Activated CD4-positive, alpha-beta T cell treated with anti-CD3 and anti-CD28 coated beads for 36 hours (primary cell): ENCODE results near the gene GPR137B. TPM values are rescaled to one million over a fixed set of nuclear protein-coding genes. Genes with fewer than 3 reads are reported as not detected.

Experiments
- ATAC-seq: fragments of 200-7000 bp; cut with Tn5 transposase; one replicate; pipeline ENCODE4 v1.10.0; 2021; ENCODE audit warnings: mild to moderate bottlenecking, moderate library complexity
- CTCF ChIA-PET: fragments of 350-600 bp; sonication (Branson Sonifier 250); formaldehyde crosslinking; loops from one replicate; lab custom pipeline; 2021; ENCODE audit warnings: antibody characterized with exemption; lab: Charles Lee
- POLR2A ChIA-PET: fragments of 350-600 bp; sonication (Branson Sonifier 250); formaldehyde crosslinking; loops from one replicate; lab custom pipeline; 2021; ENCODE audit warnings: antibody characterized with exemption, inconsistent platforms; lab: Charles Lee
- DNase-seq: peaks from one replicate; pipeline ENCODE4 v3.0.0-alpha.2; 2020
- H3K27ac Mint-ChIP-seq: one replicate; pipeline ENCODE4 v1.8.0; 2021; ENCODE audit warnings: mixed read lengths
- H3K27me3 Mint-ChIP-seq: one replicate; pipeline ENCODE4 v1.8.0; 2021; ENCODE audit warnings: mixed read lengths
- H3K36me3 Mint-ChIP-seq: one replicate; pipeline ENCODE4 v1.8.0; 2021; ENCODE audit warnings: low read depth, mixed read lengths
- H3K4me1 Mint-ChIP-seq: one replicate; pipeline ENCODE4 v1.8.0; 2021; ENCODE audit warnings: mixed read lengths
- H3K4me3 Mint-ChIP-seq: one replicate; pipeline ENCODE4 v1.8.0; 2021; ENCODE audit warnings: mild to moderate bottlenecking, moderate library complexity, mixed read lengths
- H3K9me3 Mint-ChIP-seq: one replicate; pipeline ENCODE4 v1.8.0; 2021; ENCODE audit warnings: low read depth, mixed read lengths
- intact Hi-C, 2 experiments: fragments of 100-400 bp; cut with DNase I in 1 of 2; cut with micrococcal nuclease in 1 of 2; formaldehyde crosslinking; loops; one replicate each; pipeline versions ENCODE4 v1.14.2 to v1.15.1; 2022 to 2024; cut with DNase I, micrococcal nuclease
- total RNA-seq, 2 experiments: library from RNA; stranded (reverse); gene quantifications; one replicate each; pipeline ENCODE4 v1.2.3, GENCODE V29; 2021

GPR137B gene
- total RNA-seq, 2 experiments from 2014 or later = 5.0 to 5.6 TPM

DNA sequence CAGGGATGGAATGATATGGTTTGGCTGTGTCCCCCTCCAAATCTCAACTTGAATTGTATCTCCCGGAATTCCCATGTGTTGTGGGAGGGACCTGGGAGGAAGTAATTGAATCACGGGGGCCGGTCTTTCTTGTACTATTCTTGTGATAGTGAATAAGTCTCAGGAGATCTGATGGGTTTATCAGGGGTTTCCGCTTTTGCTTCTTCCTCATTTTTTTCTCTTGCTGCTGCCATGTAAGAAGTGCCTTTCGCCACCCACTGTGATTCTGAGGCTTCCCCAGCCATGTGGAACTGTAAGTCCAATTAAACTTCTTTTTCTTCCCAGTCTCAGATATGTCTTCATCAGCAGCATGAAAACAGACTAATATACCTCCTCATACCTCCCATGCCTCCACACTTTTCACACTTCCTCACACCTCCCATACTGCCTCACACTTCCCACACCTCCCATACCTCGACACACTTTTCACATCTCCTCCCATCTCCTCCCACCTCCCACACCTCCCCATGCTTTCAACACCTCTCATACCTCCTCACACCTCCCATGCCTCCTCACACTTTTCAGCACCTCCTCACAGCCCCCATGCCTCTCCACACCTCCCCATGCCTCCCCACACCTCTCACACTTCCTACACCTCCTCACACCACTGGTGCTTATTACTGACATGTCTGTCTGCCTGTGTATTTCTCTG, 21.3 kb downstream of the GPR137B start:
- Mint-ChIP-seq H3K27ac (no peak overlapping the region), H3K4me1 (peaks cover 28% of the 10 kb centered on the region), H3K27me3 (no peaks in the 10 kb centered on the region), H3K4me3 (no peak overlapping the region), H3K9me3 (peaks cover 21% of the 10 kb centered on the region), H3K36me3 (peaks cover 28% of the 10 kb centered on the region)
- ChIA-PET POLR2A (no interaction called here), CTCF (no interaction called here)
- intact Hi-C loops = no loop called here
- DNase-seq = no peak
- ATAC-seq = peak; percentile 35

- no peak overlapping the region for H3K27ac Mint-ChIP-seq
- CTCF ChIA-PET = interaction anchor here (0.6 kb wide), 1 partner anchor 54 kb away, joined by 3 read pairs; no protein-coding TSS in a partner anchor
Measured at GRCh38 chr1:236164273-236164672, 21.9 kb downstream of the GPR137B start.

GRCh38 chr1:236165238-236165981, 23.1 kb downstream of the GPR137B start:
- ATAC-seq = peak; percentile 60

More at GRCh38 chr1:236164273-236164672, 21.9 kb downstream of the GPR137B start:
- intact Hi-C loops = no loop called here
- Mint-ChIP-seq H3K4me1 (peaks cover 25% of the 10 kb centered on the region), H3K4me3 (no peak overlapping the region), H3K36me3 (peaks cover 28% of the 10 kb centered on the region), H3K9me3 (peaks cover 21% of the 10 kb centered on the region), H3K27me3 (no peaks in the 10 kb centered on the region)
- POLR2A ChIA-PET = no interaction called here
- no peak for ATAC-seq
- no peak for DNase-seq

DNA sequence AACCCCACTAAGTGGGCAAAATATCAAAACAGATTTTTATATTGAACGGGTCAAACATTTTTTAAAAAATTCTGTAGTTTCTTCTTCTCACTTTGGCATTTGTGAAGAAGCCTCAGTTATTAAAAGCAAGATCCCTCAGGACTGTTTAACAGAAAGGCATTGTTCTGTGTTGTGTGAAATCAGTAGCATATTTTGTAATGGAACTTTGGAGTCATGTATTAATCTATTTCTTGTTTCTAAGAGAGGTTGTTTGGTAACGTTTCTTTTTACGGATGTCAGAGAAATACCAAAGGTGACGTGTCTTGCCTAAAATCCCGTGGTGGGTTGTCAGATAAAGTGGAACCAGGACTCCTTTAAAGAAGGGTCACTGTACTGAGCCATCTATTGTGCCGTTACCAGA, 23.7 kb downstream of the GPR137B start:
- CTCF ChIA-PET = no interaction called here
- intact Hi-C loops = no loop called here
- no peak overlapping the region for H3K27ac Mint-ChIP-seq
- H3K4me1 Mint-ChIP-seq = peaks cover 13% of the 10 kb centered on the region
- no peak for DNase-seq
- no peak for ATAC-seq
- no peaks in the 10 kb centered on the region for H3K27me3 Mint-ChIP-seq
- H3K4me3 Mint-ChIP-seq = no peak overlapping the region
- H3K9me3 Mint-ChIP-seq = peaks cover 16% of the 10 kb centered on the region
- peaks cover 19% of the 10 kb centered on the region for H3K36me3 Mint-ChIP-seq
- POLR2A ChIA-PET = no interaction called here

More at GRCh38 chr1:236165238-236165981, 23.1 kb downstream of the GPR137B start:
- Mint-ChIP-seq H3K9me3 (peaks cover 21% of the 10 kb centered on the region), H3K4me1 (peaks cover 19% of the 10 kb centered on the region), H3K27ac (no peak overlapping the region), H3K36me3 (peaks cover 25% of the 10 kb centered on the region), H3K27me3 (no peaks in the 10 kb centered on the region), H3K4me3 (no peak overlapping the region)
- no peak for DNase-seq
- intact Hi-C loops = no loop called here
- ChIA-PET POLR2A (no interaction called here), CTCF (no interaction called here)

- ChIA-PET POLR2A (no interaction called here), CTCF (interaction anchor here (0.9 kb wide), 1 partner anchor 63 kb away, joined by 3 read pairs; no protein-coding TSS in a partner anchor)
- no peak for ATAC-seq
- Mint-ChIP-seq H3K27me3 (no peaks in the 10 kb centered on the region), H3K4me3 (no peak overlapping the region), H3K4me1 (peaks cover 13% of the 10 kb centered on the region), H3K9me3 (peaks cover 5% of the 10 kb centered on the region), H3K27ac (no peak overlapping the region), H3K36me3 (peaks cover 9% of the 10 kb centered on the region)
- no peak for DNase-seq
- intact Hi-C loops = no loop called here
Measured at GRCh38 chr1:236167154-236167553, 24.8 kb downstream of the GPR137B start.

DNA sequence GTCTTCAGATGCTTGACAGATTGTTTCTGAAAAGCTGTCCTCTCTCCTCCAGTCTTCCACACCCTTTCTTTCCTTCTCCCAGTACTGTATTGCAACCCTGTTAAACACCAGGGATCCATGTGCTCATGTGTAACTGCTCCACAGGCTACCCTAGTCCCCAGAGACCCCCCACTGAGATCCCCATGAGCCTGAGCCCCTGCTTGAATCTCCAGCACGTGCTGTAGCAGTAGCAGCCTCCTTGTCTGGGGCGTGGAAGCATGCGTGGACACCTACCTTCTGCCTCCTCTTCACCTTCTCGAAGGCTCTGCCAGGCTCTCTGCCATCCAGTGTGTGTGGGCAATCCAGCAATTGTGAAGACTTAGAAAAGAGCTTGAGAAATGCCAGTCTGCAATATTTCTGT, 25.2 kb downstream of the GPR137B start:
- intact Hi-C loops = no loop called here
- DNase-seq (no peak), ATAC-seq (no peak)
- peaks cover 7% of the 10 kb centered on the region for H3K36me3 Mint-ChIP-seq
- peaks cover 5% of the 10 kb centered on the region for H3K9me3 Mint-ChIP-seq
- no peak overlapping the region for H3K27ac Mint-ChIP-seq
- CTCF ChIA-PET = no interaction called here
- H3K4me3 Mint-ChIP-seq = no peak overlapping the region
- H3K4me1 Mint-ChIP-seq = peaks cover 13% of the 10 kb centered on the region
- H3K27me3 Mint-ChIP-seq = no peaks in the 10 kb centered on the region
- POLR2A ChIA-PET = no interaction called here

GRCh38 chr1:236168716-236169429, 26.5 kb downstream of the GPR137B start:
- DNase-seq (peak; percentile 54), ATAC-seq (peak; percentile 52)
- ChIA-PET POLR2A (no interaction called here), CTCF (no interaction called here)
- no peak overlapping the region for H3K4me3 Mint-ChIP-seq
- H3K27me3 Mint-ChIP-seq = no peaks in the 10 kb centered on the region
- no peaks in the 10 kb centered on the region for H3K9me3 Mint-ChIP-seq
- H3K27ac Mint-ChIP-seq = no peak overlapping the region
- H3K36me3 Mint-ChIP-seq = peaks cover 1% of the 10 kb centered on the region
- H3K4me1 Mint-ChIP-seq = peaks cover 5% of the 10 kb centered on the region
- intact Hi-C loops = loop anchor here in 1 of 2 experiments (2.0 kb wide), 1 partner anchor 60 kb away; no protein-coding TSS in a partner anchor

DNA sequence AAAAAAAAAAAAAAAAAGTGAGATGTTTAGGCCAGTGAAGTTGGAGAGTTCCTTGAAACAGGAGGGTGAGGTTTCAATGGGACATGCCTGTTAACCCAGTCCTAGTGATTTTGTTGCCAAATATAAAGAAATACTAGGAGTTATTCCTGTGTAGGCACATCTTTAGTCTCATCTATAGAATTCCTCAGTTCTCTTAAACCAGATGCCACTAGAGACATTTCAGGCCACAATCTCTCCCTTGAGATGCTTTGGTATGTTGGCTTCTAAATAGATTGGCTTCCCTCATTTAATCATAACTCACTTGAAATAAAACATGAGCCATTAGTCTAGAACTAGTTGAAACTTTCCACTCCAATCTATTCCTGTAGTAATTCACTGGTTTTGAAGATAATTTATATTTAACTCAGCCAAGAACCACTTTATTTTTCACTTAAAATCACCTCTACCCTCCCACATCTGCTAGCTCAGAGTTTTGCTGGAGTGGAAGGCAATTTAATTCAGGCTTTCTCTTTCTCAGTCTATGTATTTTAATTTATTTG, 29.8 kb downstream of the GPR137B start:
- Mint-ChIP-seq H3K4me1 (no peaks in the 10 kb centered on the region), H3K27ac (no peak overlapping the region), H3K27me3 (no peaks in the 10 kb centered on the region), H3K36me3 (no peaks in the 10 kb centered on the region), H3K4me3 (no peak overlapping the region), H3K9me3 (no peaks in the 10 kb centered on the region)
- CTCF ChIA-PET = no interaction called here
- DNase-seq (no peak), ATAC-seq (no peak)
- POLR2A ChIA-PET = no interaction called here
- intact Hi-C loops = no loop called here

GRCh38 chr1:236173174-236173767, 30.9 kb downstream of the GPR137B start:
- intact Hi-C loops = no loop called here
- H3K36me3 Mint-ChIP-seq = no peaks in the 10 kb centered on the region
- CTCF ChIA-PET = no interaction called here
- H3K9me3 Mint-ChIP-seq = no peaks in the 10 kb centered on the region
- POLR2A ChIA-PET = no interaction called here
- H3K4me1 Mint-ChIP-seq = no peaks in the 10 kb centered on the region
- H3K4me3 Mint-ChIP-seq = no peak overlapping the region
- ATAC-seq = no peak
- no peak for DNase-seq
- H3K27ac Mint-ChIP-seq = no peak overlapping the region
- no peaks in the 10 kb centered on the region for H3K27me3 Mint-ChIP-seq

DNA sequence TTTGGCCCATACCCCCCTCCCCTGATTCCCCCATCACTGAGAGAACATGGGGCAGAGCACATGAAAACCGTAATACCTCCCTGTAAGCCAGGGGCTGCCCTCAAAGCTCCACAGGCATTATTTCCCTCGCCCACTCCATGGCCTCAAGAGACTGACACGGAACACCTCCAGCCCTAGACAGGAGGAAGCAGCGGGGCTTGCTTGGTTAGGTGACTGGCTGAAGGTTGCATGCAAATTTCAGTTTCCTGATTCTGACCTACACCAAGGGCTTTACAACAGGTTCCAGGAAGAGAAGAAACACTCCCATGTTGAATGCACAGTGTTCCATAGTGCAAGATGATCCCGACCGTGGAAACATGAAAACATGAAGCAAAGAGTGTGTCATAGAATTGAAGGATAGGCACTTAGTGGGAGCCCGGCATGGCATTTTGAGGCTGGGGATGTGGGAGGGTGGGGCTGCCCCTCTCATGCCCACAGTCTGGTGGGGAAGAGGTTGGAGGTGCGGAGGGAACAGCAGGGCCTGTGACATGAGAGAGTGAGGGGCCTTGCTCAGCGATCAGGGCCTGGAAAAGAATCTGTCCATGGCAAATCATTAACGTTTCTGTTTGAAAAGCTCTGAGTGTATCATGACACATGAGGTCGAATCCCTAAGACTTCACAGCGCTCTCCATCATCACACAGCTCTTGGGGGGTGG, 33.5 kb downstream of the GPR137B start:
- H3K36me3 Mint-ChIP-seq = no peaks in the 10 kb centered on the region
- no peak for ATAC-seq
- CTCF ChIA-PET = no interaction called here
- no peaks in the 10 kb centered on the region for H3K4me1 Mint-ChIP-seq
- intact Hi-C loops = no loop called here
- H3K27ac Mint-ChIP-seq = no peak overlapping the region
- POLR2A ChIA-PET = no interaction called here
- H3K27me3 Mint-ChIP-seq = no peaks in the 10 kb centered on the region
- no peak overlapping the region for H3K4me3 Mint-ChIP-seq
- H3K9me3 Mint-ChIP-seq = no peaks in the 10 kb centered on the region
- no peak for DNase-seq
